ENCODE data around the gene C2CD2. TPM values are rescaled to one million over a fixed set of nuclear protein-coding genes. Genes with fewer than 3 reads are reported as not detected.
A peak's percentile ranks its signal among the peaks of the same experiment; 100 is the strongest.

Gene C2CD2
- total RNA-seq (10 to 100 TPM; 13.2 to 17.4 TPM), polyA plus RNA-seq (ENCODE audit: insufficient read depth, low read depth, low replicate concordance) (8.6 TPM)
- long read RNA-seq, donor 1, full-length matches to known transcripts: 3 of 3 reads
- long read RNA-seq, donor 1, partial matches to known transcripts: 0 of 3 reads
- long read RNA-seq, donor 1, other reads (novel, unspliced or antisense): 0 of 3 reads
- long read RNA-seq, donor 2, partial matches to known transcripts: 0 of 1 reads
- long read RNA-seq, donor 2, other reads (novel, unspliced or antisense): 0 of 1 reads

GRCh38 chr21:41953831-41954653, at the start of gene C2CD2:
Gene C2CD2 (minus strand): TSS chr21:41954018. CDS start chr21:41953648, 370 bp downstream.
- H3K4me3 ChIP-seq: peak within 1 kb of the TSS; percentile 68 to 70
- 23 to 52% methylated on average over 4 to 27 of the region's 85 CpGs for WGBS, 2 donors
- peak within 1 kb of the TSS in 1 of 2 donors; percentile 45 for H3K27ac ChIP-seq
- H3K4me1 ChIP-seq: peaks cover 17% of the 10 kb centered on the region
- intact Hi-C loops (cut with DNase I; ENCODE audit: low total_unique reads): loop anchor here (10.0 kb wide), 1 partner anchor 61 kb away; the partner anchor contains the start of gene ZBTB21
- no peaks in the 10 kb centered on the region for H3K9me3 ChIP-seq
- DNase-seq: no peak
- TF ChIP-seq CTCF (IDR thresholded peaks at IDR 0.05) (no peak), POLR2A (IDR thresholded peaks at IDR 0.05) (no peak)
- no peaks in the 10 kb centered on the region for H3K36me3 ChIP-seq (ENCODE audit: low read depth, missing control alignments)
- no peaks in the 10 kb centered on the region for H3K27me3 ChIP-seq

- TF ChIP-seq CTCF (IDR thresholded peaks at IDR 0.05) (no peak), POLR2A (IDR thresholded peaks at IDR 0.05) (no peak)
- 87 to 89% methylated on average over 4 of the region's 4 CpGs for WGBS, 2 donors
- no peaks in the 10 kb centered on the region for H3K4me1 ChIP-seq
- H3K36me3 ChIP-seq (ENCODE audit: low read depth, missing control alignments): no peaks in the 10 kb centered on the region
- no peaks in the 10 kb centered on the region for H3K27me3 ChIP-seq
- no peak overlapping the region for H3K27ac ChIP-seq
- intact Hi-C loops (cut with DNase I; ENCODE audit: low total_unique reads): no loop called here
- H3K9me3 ChIP-seq: no peaks in the 10 kb centered on the region
- no peak for DNase-seq
- H3K4me3 ChIP-seq: no peak overlapping the region
These were observed 49.2 kb upstream of the C2CD2 start for GRCh38 chr21:42003051-42003461.

- no peak for TF ChIP-seq CTCF (IDR thresholded peaks at IDR 0.05)
- no peak for TF ChIP-seq POLR2A (IDR thresholded peaks at IDR 0.05)
- DNase-seq: no peak
- Histone ChIP-seq H3K27ac (no peak overlapping the region), H3K27me3 (no peaks in the 10 kb centered on the region), H3K36me3 (ENCODE audit: low read depth, missing control alignments) (no peaks in the 10 kb centered on the region), H3K4me3 (no peak overlapping the region), H3K9me3 (no peaks in the 10 kb centered on the region), H3K4me1 (no peaks in the 10 kb centered on the region)
- intact Hi-C loops (cut with DNase I; ENCODE audit: low total_unique reads): no loop called here
- 90 to 94% methylated on average over 14 of the region's 14 CpGs for WGBS, 2 donors
These were observed 48.7 kb upstream of the C2CD2 start for GRCh38 chr21:42002421-42002958.

GRCh38 chr21:42001781-42002180, 48.0 kb upstream of the C2CD2 start:
- Histone ChIP-seq H3K27ac (no peak overlapping the region), H3K4me3 (no peak overlapping the region), H3K9me3 (no peaks in the 10 kb centered on the region), H3K27me3 (no peaks in the 10 kb centered on the region), H3K36me3 (ENCODE audit: low read depth, missing control alignments) (no peaks in the 10 kb centered on the region), H3K4me1 (no peaks in the 10 kb centered on the region)
- 93 to 95% methylated on average over 2 of the region's 2 CpGs for WGBS, 2 donors
- intact Hi-C loops (cut with DNase I; ENCODE audit: low total_unique reads): no loop called here
- TF ChIP-seq CTCF (IDR thresholded peaks at IDR 0.05) (no peak), POLR2A (IDR thresholded peaks at IDR 0.05) (no peak)
- no peak for DNase-seq
